ENCODE results near the gene PPP1R14C.

Gene PPP1R14C

GRCh38 chr6:150119173-150119572 lies 23.7 kb upstream of the PPP1R14C start:
- POLR2A ChIA-PET = no interaction called here
- no peak overlapping the region for H3K4me3 ChIP-seq (ENCODE audit: low read depth, low read length)
- CTCF ChIA-PET = interaction anchor here (1.1 to 1.9 kb wide), 4 partner anchors 38 to 48 kb away, joined by 3 to 13 read pairs (median 4); no protein-coding TSS in a partner anchor
- DNase-seq (ENCODE audit: low read depth, low spot score) = no peak
- no peak for TF ChIP-seq CTCF (IDR thresholded peaks at IDR 0.05; ENCODE audit: insufficient read depth, low read length, missing control alignments)

GRCh38 chr6:150123645-150124044 lies 19.2 kb upstream of the PPP1R14C start:
- no peak overlapping the region for H3K4me3 ChIP-seq (ENCODE audit: low read depth, low read length)
- no peak for TF ChIP-seq CTCF (IDR thresholded peaks at IDR 0.05; ENCODE audit: insufficient read depth, low read length, missing control alignments)
- ChIA-PET CTCF (no interaction called here), POLR2A (no interaction called here)
- DNase-seq (ENCODE audit: low read depth, low spot score) = no peak

- no peak for DNase-seq (ENCODE audit: low read depth, low spot score)
- no peak for TF ChIP-seq CTCF (IDR thresholded peaks at IDR 0.05; ENCODE audit: insufficient read depth, low read length, missing control alignments)
- ChIA-PET CTCF (no interaction called here), POLR2A (no interaction called here)
- H3K4me3 ChIP-seq (ENCODE audit: low read depth, low read length) = no peak overlapping the region
These were observed 18.6 kb upstream of the PPP1R14C start for GRCh38 chr6:150124235-150124634.

- ChIA-PET POLR2A (no interaction called here), CTCF (interaction anchor here (0.8 kb wide), 1 partner anchor 56 kb away, joined by 4 read pairs; no protein-coding TSS in a partner anchor)
- H3K4me3 ChIP-seq (ENCODE audit: low read depth, low read length) = no peak overlapping the region
- no peak for TF ChIP-seq CTCF (IDR thresholded peaks at IDR 0.05; ENCODE audit: insufficient read depth, low read length, missing control alignments)
- no peak for DNase-seq (ENCODE audit: low read depth, low spot score)
These were observed 16.1 kb upstream of the PPP1R14C start for GRCh38 chr6:150126641-150127291.

- ChIA-PET CTCF (interaction anchor here (1.3 kb wide), 1 partner anchor 49 kb away, joined by 3 read pairs; no protein-coding TSS in a partner anchor), POLR2A (no interaction called here)
- no peak overlapping the region for H3K4me3 ChIP-seq (ENCODE audit: low read depth, low read length)
- no peak for TF ChIP-seq CTCF (IDR thresholded peaks at IDR 0.05; ENCODE audit: insufficient read depth, low read length, missing control alignments)
- no peak for DNase-seq (ENCODE audit: low read depth, low spot score)
These were observed 14.4 kb upstream of the PPP1R14C start for GRCh38 chr6:150128425-150128824.

- TF ChIP-seq CTCF (IDR thresholded peaks at IDR 0.05; ENCODE audit: insufficient read depth, low read length, missing control alignments) = no peak
- ChIA-PET CTCF (no interaction called here), POLR2A (no interaction called here)
- DNase-seq (ENCODE audit: low read depth, low spot score) = no peak
- H3K4me3 ChIP-seq (ENCODE audit: low read depth, low read length) = no peak overlapping the region
These were observed 13.0 kb upstream of the PPP1R14C start for GRCh38 chr6:150129616-150130505.
